Measurements from ENCODE around the gene SEC24D.

The SEC24D gene

DNA sequence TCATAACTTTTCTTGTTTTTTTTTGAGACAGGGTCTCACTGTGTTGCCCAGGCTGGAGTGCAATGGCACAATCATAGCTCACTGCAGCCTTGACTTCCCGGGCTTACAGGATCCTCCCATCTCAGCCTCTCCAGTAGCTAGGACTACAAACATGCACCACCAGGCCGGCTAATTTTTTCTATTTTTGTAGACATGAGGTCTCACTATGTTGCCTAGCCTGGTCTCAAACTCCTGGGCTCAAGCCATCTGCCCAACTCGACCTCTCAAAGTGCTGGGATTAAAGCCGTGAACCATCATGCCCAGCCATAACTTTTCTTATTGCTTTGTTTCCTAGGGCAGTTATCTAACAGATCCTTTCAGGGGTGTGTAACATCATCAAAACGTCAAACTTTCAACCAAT lies 11.8 kb downstream of the SEC24D start:
- Histone ChIP-seq H3K14ac (ENCODE audit: low read length in 2 of 2) (no peak overlapping the region), H2AK5ac (ENCODE audit: low read length, severe bottlenecking) (no peak overlapping the region), H2BK12ac (ENCODE audit: low read length in 2 of 2) (no peak overlapping the region), H3K9me3 (ENCODE audit: control insufficient read depth, low read length) (no peaks in the 10 kb centered on the region), H3K23ac (ENCODE audit: low read length in 2 of 2) (no peak overlapping the region), H4K91ac (ENCODE audit: low read length) (no peak overlapping the region), H3K4me3 (ENCODE audit: insufficient read depth in 1 of 2, low read depth in 1 of 2, low read length in 2 of 2) (no peak overlapping the region), H3K36me3 (ENCODE audit: control insufficient read depth in 1 of 2, insufficient read depth in 2 of 2, low read depth in 1 of 2, low read length in 2 of 2) (peaks cover 34 to 64% of the 10 kb centered on the region in 2 experiments), H3K27ac (ENCODE audit: low read length, poor library complexity, severe bottlenecking) (no peak overlapping the region), H3K4ac (ENCODE audit: low read depth in 1 of 2, low read length in 2 of 2) (no peak overlapping the region), H4K8ac (ENCODE audit: low read length) (no peak overlapping the region), H2BK5ac (ENCODE audit: low read depth, low read length, poor library complexity, severe bottlenecking) (no peak overlapping the region), H3K4me2 (ENCODE audit: low read length, poor library complexity, severe bottlenecking) (no peak overlapping the region), H3K18ac (ENCODE audit: low read depth in 1 of 2, low read length in 2 of 2) (no peak overlapping the region), H3K27me3 (ENCODE audit: control insufficient read depth in 1 of 2, insufficient read depth in 1 of 2, low read length in 2 of 2) (no peaks in the 10 kb centered on the region), H3K79me1 (replicated peaks; ENCODE audit: low read length, poor library complexity, severe bottlenecking) (no peaks in the 10 kb centered on the region), H2BK15ac (ENCODE audit: low read depth, poor library complexity, severe bottlenecking) (no peak overlapping the region), H2BK120ac (ENCODE audit: low read depth, low read length) (no peak overlapping the region), H3K4me1 (ENCODE audit: control insufficient read depth, insufficient read depth, low read depth, low read length) (peaks cover 10% of the 10 kb centered on the region), H3K9ac (ENCODE audit: low read length) (no peak overlapping the region), H2AFZ (ENCODE audit: low read depth, low read length) (no peak overlapping the region)
- 95% methylated on average over 4 of the region's 5 CpGs for WGBS
- DNase-seq = no peak

- no peak for DNase-seq
- Histone ChIP-seq H2AK5ac (ENCODE audit: low read length, severe bottlenecking) (no peak overlapping the region), H2BK5ac (ENCODE audit: low read depth, low read length, poor library complexity, severe bottlenecking) (no peak overlapping the region), H3K23ac (ENCODE audit: low read length in 2 of 2) (no peak overlapping the region), H3K79me1 (replicated peaks; ENCODE audit: low read length, poor library complexity, severe bottlenecking) (no peaks in the 10 kb centered on the region), H2BK12ac (ENCODE audit: low read length in 2 of 2) (no peak overlapping the region), H3K4me3 (ENCODE audit: insufficient read depth in 1 of 2, low read depth in 1 of 2, low read length in 2 of 2) (no peak overlapping the region), H3K27me3 (ENCODE audit: control insufficient read depth in 1 of 2, insufficient read depth in 1 of 2, low read length in 2 of 2) (no peaks in the 10 kb centered on the region), H4K8ac (ENCODE audit: low read length) (no peak overlapping the region), H3K4ac (ENCODE audit: low read depth in 1 of 2, low read length in 2 of 2) (no peak overlapping the region), H3K36me3 (ENCODE audit: control insufficient read depth in 1 of 2, insufficient read depth in 2 of 2, low read depth in 1 of 2, low read length in 2 of 2) (peaks cover 28 to 60% of the 10 kb centered on the region in 2 experiments), H3K14ac (ENCODE audit: low read length in 2 of 2) (no peak overlapping the region), H3K9ac (ENCODE audit: low read length) (no peak overlapping the region), H3K4me2 (ENCODE audit: low read length, poor library complexity, severe bottlenecking) (no peak overlapping the region), H3K18ac (ENCODE audit: low read depth in 1 of 2, low read length in 2 of 2) (no peak overlapping the region), H2BK120ac (ENCODE audit: low read depth, low read length) (no peak overlapping the region), H3K9me3 (ENCODE audit: control insufficient read depth, low read length) (no peaks in the 10 kb centered on the region), H3K4me1 (ENCODE audit: control insufficient read depth, insufficient read depth, low read depth, low read length) (peaks cover 8% of the 10 kb centered on the region), H4K91ac (ENCODE audit: low read length) (no peak overlapping the region), H3K27ac (ENCODE audit: low read length, poor library complexity, severe bottlenecking) (no peak overlapping the region), H2BK15ac (ENCODE audit: low read depth, poor library complexity, severe bottlenecking) (no peak overlapping the region), H2AFZ (ENCODE audit: low read depth, low read length) (no peak overlapping the region)
- WGBS = 100% methylated on average over 2 of the region's 2 CpGs
Measured at GRCh38 chr4:118823471-118823870, 12.5 kb downstream of the SEC24D start.

- Histone ChIP-seq H2BK12ac (ENCODE audit: low read length in 2 of 2) (no peak overlapping the region), H4K8ac (ENCODE audit: low read length) (no peak overlapping the region), H2BK15ac (ENCODE audit: low read depth, poor library complexity, severe bottlenecking) (no peak overlapping the region), H2AFZ (ENCODE audit: low read depth, low read length) (no peak overlapping the region), H3K23ac (ENCODE audit: low read length in 2 of 2) (no peak overlapping the region), H3K4ac (ENCODE audit: low read depth in 1 of 2, low read length in 2 of 2) (no peak overlapping the region), H3K4me3 (ENCODE audit: insufficient read depth in 1 of 2, low read depth in 1 of 2, low read length in 2 of 2) (no peak overlapping the region), H2BK5ac (ENCODE audit: low read depth, low read length, poor library complexity, severe bottlenecking) (no peak overlapping the region), H2BK120ac (ENCODE audit: low read depth, low read length) (no peak overlapping the region), H3K36me3 (ENCODE audit: control insufficient read depth in 1 of 2, insufficient read depth in 2 of 2, low read depth in 1 of 2, low read length in 2 of 2) (peaks cover 21 to 61% of the 10 kb centered on the region in 2 experiments), H3K4me1 (ENCODE audit: control insufficient read depth, insufficient read depth, low read depth, low read length) (peaks cover 4% of the 10 kb centered on the region), H3K14ac (ENCODE audit: low read length in 2 of 2) (no peak overlapping the region), H3K27me3 (ENCODE audit: control insufficient read depth in 1 of 2, insufficient read depth in 1 of 2, low read length in 2 of 2) (no peaks in the 10 kb centered on the region), H3K9ac (ENCODE audit: low read length) (peak overlapping the region; percentile 59), H4K91ac (ENCODE audit: low read length) (no peak overlapping the region), H2AK5ac (ENCODE audit: low read length, severe bottlenecking) (no peak overlapping the region), H3K4me2 (ENCODE audit: low read length, poor library complexity, severe bottlenecking) (no peak overlapping the region), H3K27ac (ENCODE audit: low read length, poor library complexity, severe bottlenecking) (no peak overlapping the region), H3K9me3 (ENCODE audit: control insufficient read depth, low read length) (no peaks in the 10 kb centered on the region), H3K79me1 (replicated peaks; ENCODE audit: low read length, poor library complexity, severe bottlenecking) (no peaks in the 10 kb centered on the region), H3K18ac (ENCODE audit: low read depth in 1 of 2, low read length in 2 of 2) (no peak overlapping the region)
- DNase-seq = no peak
- WGBS = 77% methylated on average over 4 of the region's 5 CpGs
Measured at GRCh38 chr4:118821590-118822293, 14.2 kb downstream of the SEC24D start.

DNA sequence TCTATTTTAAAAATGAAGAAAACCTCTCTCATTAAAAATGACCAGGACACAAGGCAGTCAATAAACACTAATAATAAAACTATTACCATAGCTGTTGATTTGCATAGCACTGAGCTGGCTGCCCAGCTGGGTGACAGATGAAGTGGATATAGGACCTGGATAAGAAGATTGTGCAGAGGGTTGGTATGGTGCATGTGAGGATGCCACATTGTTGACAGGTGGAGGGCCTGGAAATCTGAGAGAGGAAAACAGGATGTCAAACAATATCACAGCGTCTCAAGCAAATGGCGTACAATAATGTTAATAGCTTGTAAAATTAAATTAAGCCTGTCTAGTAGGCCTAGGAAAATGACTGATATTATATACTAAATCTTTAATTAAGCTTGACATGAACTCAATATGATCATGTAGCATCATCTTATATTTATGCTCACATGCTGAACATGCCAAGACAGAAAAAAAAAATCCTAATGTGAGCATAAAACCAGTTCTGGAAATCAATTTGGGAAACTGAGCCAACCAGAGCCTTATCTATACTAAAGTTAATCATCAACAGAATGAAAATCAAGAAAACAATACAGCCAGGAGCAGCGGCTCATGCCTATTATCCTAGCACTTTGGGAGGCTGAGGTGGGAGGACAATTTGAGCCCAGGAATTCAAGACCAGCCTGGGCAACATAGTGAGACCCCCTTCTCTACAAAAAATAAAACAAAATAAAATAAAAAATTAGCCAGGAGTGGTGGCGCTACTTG lies 18.6 kb downstream of the SEC24D start:
- no peak overlapping the region for H2BK15ac ChIP-seq (ENCODE audit: low read depth, poor library complexity, severe bottlenecking)
- H3K4me3 ChIP-seq (ENCODE audit: insufficient read depth in 1 of 2, low read depth in 1 of 2, low read length in 2 of 2) = no peak overlapping the region
- no peak overlapping the region for H4K91ac ChIP-seq (ENCODE audit: low read length)
- no peaks in the 10 kb centered on the region for H3K9me3 ChIP-seq (ENCODE audit: control insufficient read depth, low read length)
- no peak overlapping the region for H2BK12ac ChIP-seq (ENCODE audit: low read length in 2 of 2)
- H3K18ac ChIP-seq (ENCODE audit: low read depth in 1 of 2, low read length in 2 of 2) = no peak overlapping the region
- H3K23ac ChIP-seq (ENCODE audit: low read length in 2 of 2) = no peak overlapping the region
- no peaks in the 10 kb centered on the region for H3K27me3 ChIP-seq (ENCODE audit: control insufficient read depth in 1 of 2, insufficient read depth in 1 of 2, low read length in 2 of 2)
- peak overlapping the region; percentile 5 for H2BK120ac ChIP-seq (ENCODE audit: low read depth, low read length)
- 100% methylated on average over 2 of the region's 4 CpGs for WGBS
- H3K4me1 ChIP-seq (ENCODE audit: control insufficient read depth, insufficient read depth, low read depth, low read length) = peaks cover 2% of the 10 kb centered on the region
- no peak overlapping the region for H2BK5ac ChIP-seq (ENCODE audit: low read depth, low read length, poor library complexity, severe bottlenecking)
- H4K8ac ChIP-seq (ENCODE audit: low read length) = no peak overlapping the region
- no peak overlapping the region for H3K4me2 ChIP-seq (ENCODE audit: low read length, poor library complexity, severe bottlenecking)
- H3K36me3 ChIP-seq (ENCODE audit: control insufficient read depth in 1 of 2, insufficient read depth in 2 of 2, low read depth in 1 of 2, low read length in 2 of 2) = peaks cover 33 to 68% of the 10 kb centered on the region in 2 experiments
- no peak overlapping the region for H2AFZ ChIP-seq (ENCODE audit: low read depth, low read length)
- no peak overlapping the region for H3K14ac ChIP-seq (ENCODE audit: low read length in 2 of 2)
- H3K79me1 ChIP-seq (replicated peaks; ENCODE audit: low read length, poor library complexity, severe bottlenecking) = peaks cover 20% of the 10 kb centered on the region
- no peak for DNase-seq
- no peak overlapping the region for H3K9ac ChIP-seq (ENCODE audit: low read length)
- H2AK5ac ChIP-seq (ENCODE audit: low read length, severe bottlenecking) = no peak overlapping the region
- no peak overlapping the region for H3K27ac ChIP-seq (ENCODE audit: low read length, poor library complexity, severe bottlenecking)
- no peak overlapping the region for H3K4ac ChIP-seq (ENCODE audit: low read depth in 1 of 2, low read length in 2 of 2)

All from mesenchymal stem cell (in vitro differentiated cells and primary cell).